ENCODE results near the gene BCR.

DNA sequence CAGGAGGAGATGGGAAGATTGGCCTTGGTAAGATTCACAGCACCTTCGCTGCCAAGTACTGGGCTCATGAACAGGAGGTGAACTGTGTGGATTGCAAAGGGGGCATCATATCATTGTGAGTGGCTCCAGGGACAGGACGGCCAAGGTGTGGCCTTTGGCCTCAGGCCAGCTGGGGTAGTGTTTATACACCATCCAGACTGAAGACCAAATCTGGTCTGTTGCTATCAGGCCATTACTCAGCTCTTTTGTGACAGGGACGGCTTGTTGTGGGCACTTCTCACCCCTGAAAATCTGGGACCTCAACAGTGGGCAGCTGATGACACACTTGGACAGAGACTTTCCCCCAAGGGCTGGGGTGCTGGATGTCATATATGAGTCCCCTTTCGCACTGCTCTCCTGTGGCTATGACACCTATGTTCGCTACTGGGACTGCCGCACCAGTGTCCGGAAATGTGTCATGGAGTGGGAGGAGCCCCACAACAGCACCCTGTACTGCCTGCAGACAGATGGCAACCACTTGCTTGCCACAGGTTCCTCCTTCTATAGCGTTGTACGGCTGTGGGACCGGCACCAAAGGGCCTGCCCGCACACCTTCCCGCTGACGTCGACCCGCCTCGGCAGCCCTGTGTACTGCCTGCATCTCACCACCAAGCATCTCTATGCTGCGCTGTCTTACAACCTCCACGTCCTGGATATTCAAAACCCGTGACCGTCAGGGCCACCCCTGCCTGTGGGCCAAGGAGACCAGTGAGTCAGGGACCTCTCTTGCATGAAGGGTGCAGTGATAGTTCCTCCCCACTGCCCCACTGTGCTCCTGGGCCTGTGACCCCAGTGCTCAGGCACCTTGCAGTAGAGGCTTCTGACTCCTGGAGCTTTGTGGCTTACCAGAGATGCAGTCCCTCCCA, 83.6 kb downstream of the BCR start:
- TF ChIP-seq, protein P1, sequence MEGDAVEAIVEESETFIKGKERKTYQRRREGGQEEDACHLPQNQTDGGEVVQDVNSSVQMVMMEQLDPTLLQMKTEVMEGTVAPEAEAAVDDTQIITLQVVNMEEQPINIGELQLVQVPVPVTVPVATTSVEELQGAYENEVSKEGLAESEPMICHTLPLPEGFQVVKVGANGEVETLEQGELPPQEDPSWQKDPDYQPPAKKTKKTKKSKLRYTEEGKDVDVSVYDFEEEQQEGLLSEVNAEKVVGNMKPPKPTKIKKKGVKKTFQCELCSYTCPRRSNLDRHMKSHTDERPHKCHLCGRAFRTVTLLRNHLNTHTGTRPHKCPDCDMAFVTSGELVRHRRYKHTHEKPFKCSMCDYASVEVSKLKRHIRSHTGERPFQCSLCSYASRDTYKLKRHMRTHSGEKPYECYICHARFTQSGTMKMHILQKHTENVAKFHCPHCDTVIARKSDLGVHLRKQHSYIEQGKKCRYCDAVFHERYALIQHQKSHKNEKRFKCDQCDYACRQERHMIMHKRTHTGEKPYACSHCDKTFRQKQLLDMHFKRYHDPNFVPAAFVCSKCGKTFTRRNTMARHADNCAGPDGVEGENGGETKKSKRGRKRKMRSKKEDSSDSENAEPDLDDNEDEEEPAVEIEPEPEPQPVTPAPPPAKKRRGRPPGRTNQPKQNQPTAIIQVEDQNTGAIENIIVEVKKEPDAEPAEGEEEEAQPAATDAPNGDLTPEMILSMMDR (IDR thresholded peaks at IDR 0.05), result no peak
- no peak for TF ChIP-seq NFE2L1 (CRISPR knock-in tag; IDR thresholded peaks at IDR 0.05)
- no peak for TF ChIP-seq SOX15 (CRISPR knock-in tag; IDR thresholded peaks at IDR 0.05)

All from WTC11 (cell line).